Right lung (tissue), 5 donors: Measurements from ENCODE around the gene PPP2R2D. TPM values are rescaled to one million over a fixed set of nuclear protein-coding genes. Genes with fewer than 3 reads are reported as not detected.
"Not testable (repeated sequence)": the region's sequence is repeated elsewhere in the genome, so short reads cannot be mapped to it uniquely, and the experiment has no call there.

Experiments
- DNase-seq, 2 donors: peaks; one replicate each; pipeline ENCODE4 v3.0.0-alpha.2; 2013
- polyA plus RNA-seq, 5 donors: library from polyadenylated mRNA; unstranded; fragments of 120-200 nt; gene quantifications; one replicate each; pipeline versions ENCODE4 v1.2.1 to v1.2.3, GENCODE V29; 2013; ENCODE audit warnings: inconsistent platforms in 1 of 5, low replicate concordance in 1 of 5; ENCODE audit not compliant: insufficient read length in 5 of 5, insufficient read depth in 1 of 5

The PPP2R2D gene
- polyA plus RNA-seq, 5 donors, result 32.9 to 43.0 (median 35.1) TPM

- no peak for DNase-seq
Observed at GRCh38 chr10:131905267-131905571, 4.4 kb downstream of the PPP2R2D start.

GRCh38 chr10:131905603-131906268 lies 4.9 kb downstream of the PPP2R2D start:
- no peak for DNase-seq

- no peak for DNase-seq
Observed at GRCh38 chr10:131906269-131906639, 5.4 kb downstream of the PPP2R2D start.

- no peak for DNase-seq
Observed at GRCh38 chr10:131907679-131908078, 6.9 kb downstream of the PPP2R2D start.

GRCh38 chr10:131908151-131908550 lies 7.3 kb downstream of the PPP2R2D start:
- no peak for DNase-seq

GRCh38 chr10:131909014-131909808 lies 8.4 kb downstream of the PPP2R2D start:
- DNase-seq, result no peak

GRCh38 chr10:131909929-131910328 lies 9.1 kb downstream of the PPP2R2D start:
- no peak for DNase-seq

GRCh38 chr10:131910663-131911314 lies 10.0 kb downstream of the PPP2R2D start:
- DNase-seq, result no peak

- DNase-seq, result no peak
Observed at GRCh38 chr10:131911451-131911850, 10.6 kb downstream of the PPP2R2D start.

GRCh38 chr10:131912620-131913019 lies 11.8 kb downstream of the PPP2R2D start:
- DNase-seq, result no peak

GRCh38 chr10:131915484-131915883 lies 14.7 kb downstream of the PPP2R2D start:
- DNase-seq, result no peak

GRCh38 chr10:131915990-131916766 lies 15.4 kb downstream of the PPP2R2D start:
- DNase-seq, result no peak

GRCh38 chr10:131916767-131917160 lies 16.0 kb downstream of the PPP2R2D start:
- DNase-seq, result not testable (repeated sequence)

GRCh38 chr10:131917496-131917895 lies 16.7 kb downstream of the PPP2R2D start:
- DNase-seq, result not testable (repeated sequence)

GRCh38 chr10:131919461-131919860 lies 18.7 kb downstream of the PPP2R2D start:
- not testable (repeated sequence) for DNase-seq

GRCh38 chr10:131920151-131920550 lies 19.3 kb downstream of the PPP2R2D start:
- DNase-seq, result no peak

- no peak for DNase-seq
Observed at GRCh38 chr10:131920693-131921092, 19.9 kb downstream of the PPP2R2D start.

GRCh38 chr10:131921184-131921583 lies 20.4 kb downstream of the PPP2R2D start:
- DNase-seq, result no peak

GRCh38 chr10:131923038-131923756 lies 22.4 kb downstream of the PPP2R2D start:
- DNase-seq, result no peak

- DNase-seq, result no peak
Observed at GRCh38 chr10:131925011-131925649, 24.3 kb downstream of the PPP2R2D start.

GRCh38 chr10:131925716-131926115 lies 24.9 kb downstream of the PPP2R2D start:
- no peak for DNase-seq
